Measurements from ENCODE around the gene DENND1A.

- TF ChIP-seq, protein P1, sequence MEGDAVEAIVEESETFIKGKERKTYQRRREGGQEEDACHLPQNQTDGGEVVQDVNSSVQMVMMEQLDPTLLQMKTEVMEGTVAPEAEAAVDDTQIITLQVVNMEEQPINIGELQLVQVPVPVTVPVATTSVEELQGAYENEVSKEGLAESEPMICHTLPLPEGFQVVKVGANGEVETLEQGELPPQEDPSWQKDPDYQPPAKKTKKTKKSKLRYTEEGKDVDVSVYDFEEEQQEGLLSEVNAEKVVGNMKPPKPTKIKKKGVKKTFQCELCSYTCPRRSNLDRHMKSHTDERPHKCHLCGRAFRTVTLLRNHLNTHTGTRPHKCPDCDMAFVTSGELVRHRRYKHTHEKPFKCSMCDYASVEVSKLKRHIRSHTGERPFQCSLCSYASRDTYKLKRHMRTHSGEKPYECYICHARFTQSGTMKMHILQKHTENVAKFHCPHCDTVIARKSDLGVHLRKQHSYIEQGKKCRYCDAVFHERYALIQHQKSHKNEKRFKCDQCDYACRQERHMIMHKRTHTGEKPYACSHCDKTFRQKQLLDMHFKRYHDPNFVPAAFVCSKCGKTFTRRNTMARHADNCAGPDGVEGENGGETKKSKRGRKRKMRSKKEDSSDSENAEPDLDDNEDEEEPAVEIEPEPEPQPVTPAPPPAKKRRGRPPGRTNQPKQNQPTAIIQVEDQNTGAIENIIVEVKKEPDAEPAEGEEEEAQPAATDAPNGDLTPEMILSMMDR (IDR thresholded peaks at IDR 0.05): no peak
- no peak for TF ChIP-seq POLR2A (IDR thresholded peaks at IDR 0.05)
Measured at GRCh38 chr9:123894822-123895221, 35.1 kb downstream of the DENND1A start.

Measured in right lobe of liver (tissue), 4 donors.